ENCODE data around the gene FCHO1.

GRCh38 chr19:17826508-17827056 lies 75.3 kb downstream of the FCHO1 start:
- no peak for TF ChIP-seq DPF2 (IDR thresholded peaks at IDR 0.05)
- TF ChIP-seq ZNF207 (IDR thresholded peaks at IDR 0.05; ENCODE audit: borderline replicate concordance) = no peak
- no peak for TF ChIP-seq ETV6 (conservative IDR thresholded peaks at IDR 0.05 in 1 of 2, IDR thresholded peaks at IDR 0.05 in 1 of 2; ENCODE audit: borderline replicate concordance in 1 of 2, low read depth in 1 of 2)
- no peak for TF ChIP-seq MAX (IDR thresholded peaks at IDR 0.05; ENCODE audit: low read depth, low read length)

All from GM12878 (cell line).